Measurements from ENCODE around the gene CNTFR. TPM values are rescaled to one million over a fixed set of nuclear protein-coding genes. Genes with fewer than 3 reads are reported as not detected.

Gene CNTFR
- total and polyA plus RNA-seq, 10 of the 15 experiments (the other 5 are each of a cell fraction or from before 2014, with no cell fraction given) = not detected

DNA sequence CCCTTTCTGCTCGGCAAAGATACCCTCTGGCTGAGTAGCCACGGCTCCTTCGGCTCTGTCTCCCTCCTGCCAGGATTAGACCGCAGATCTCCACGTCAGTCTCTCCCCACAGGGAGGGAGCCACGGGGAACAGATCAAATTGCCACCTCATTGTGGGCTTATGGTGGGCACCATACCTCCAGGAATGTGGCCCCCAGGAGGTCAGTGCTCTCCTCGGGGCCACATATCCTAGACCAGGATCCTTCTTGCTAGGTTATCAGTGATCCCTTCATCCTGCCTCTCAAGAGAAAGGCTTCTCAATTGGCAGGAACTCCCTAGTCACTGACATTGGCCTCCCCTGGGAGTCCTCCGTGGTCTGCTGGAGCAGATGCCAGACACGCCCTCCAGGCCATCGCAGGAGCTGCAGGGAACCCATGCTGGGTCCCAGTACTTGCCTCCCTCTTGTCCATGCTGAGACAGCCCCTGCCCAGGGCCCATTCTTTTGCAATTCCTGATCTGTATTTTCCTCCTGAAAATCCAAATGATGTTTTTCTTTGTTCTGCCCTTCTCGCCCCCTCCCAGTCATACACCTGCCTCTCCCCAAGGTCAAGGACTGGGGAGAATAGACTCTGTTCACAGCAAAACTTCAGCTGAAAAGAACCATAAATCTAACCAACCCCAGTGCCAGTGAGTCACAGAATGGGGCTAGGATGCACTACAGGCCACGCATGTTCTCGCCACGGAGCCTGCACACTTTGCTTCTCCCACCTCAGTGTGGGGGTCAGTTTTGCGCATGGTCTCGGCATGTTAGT lies 35.1 kb downstream of the CNTFR start (continued):
- no peak for TF ChIP-seq MEF2A (IDR thresholded peaks at IDR 0.05; ENCODE audit: insufficient read depth, low read depth, low read length)
- TF ChIP-seq NR2C2 (IDR thresholded peaks at IDR 0.05; ENCODE audit: borderline replicate concordance, control insufficient read depth, insufficient read length, low read depth) = no peak
- TF ChIP-seq, protein P1, sequence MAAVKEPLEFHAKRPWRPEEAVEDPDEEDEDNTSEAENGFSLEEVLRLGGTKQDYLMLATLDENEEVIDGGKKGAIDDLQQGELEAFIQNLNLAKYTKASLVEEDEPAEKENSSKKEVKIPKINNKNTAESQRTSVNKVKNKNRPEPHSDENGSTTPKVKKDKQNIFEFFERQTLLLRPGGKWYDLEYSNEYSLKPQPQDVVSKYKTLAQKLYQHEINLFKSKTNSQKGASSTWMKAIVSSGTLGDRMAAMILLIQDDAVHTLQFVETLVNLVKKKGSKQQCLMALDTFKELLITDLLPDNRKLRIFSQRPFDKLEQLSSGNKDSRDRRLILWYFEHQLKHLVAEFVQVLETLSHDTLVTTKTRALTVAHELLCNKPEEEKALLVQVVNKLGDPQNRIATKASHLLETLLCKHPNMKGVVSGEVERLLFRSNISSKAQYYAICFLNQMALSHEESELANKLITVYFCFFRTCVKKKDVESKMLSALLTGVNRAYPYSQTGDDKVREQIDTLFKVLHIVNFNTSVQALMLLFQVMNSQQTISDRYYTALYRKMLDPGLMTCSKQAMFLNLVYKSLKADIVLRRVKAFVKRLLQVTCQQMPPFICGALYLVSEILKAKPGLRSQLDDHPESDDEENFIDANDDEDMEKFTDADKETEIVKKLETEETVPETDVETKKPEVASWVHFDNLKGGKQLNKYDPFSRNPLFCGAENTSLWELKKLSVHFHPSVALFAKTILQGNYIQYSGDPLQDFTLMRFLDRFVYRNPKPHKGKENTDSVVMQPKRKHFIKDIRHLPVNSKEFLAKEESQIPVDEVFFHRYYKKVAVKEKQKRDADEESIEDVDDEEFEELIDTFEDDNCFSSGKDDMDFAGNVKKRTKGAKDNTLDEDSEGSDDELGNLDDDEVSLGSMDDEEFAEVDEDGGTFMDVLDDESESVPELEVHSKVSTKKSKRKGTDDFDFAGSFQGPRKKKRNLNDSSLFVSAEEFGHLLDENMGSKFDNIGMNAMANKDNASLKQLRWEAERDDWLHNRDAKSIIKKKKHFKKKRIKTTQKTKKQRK (IDR thresholded peaks at IDR 0.05; ENCODE audit: low read depth, low read length) = no peak

DNA sequence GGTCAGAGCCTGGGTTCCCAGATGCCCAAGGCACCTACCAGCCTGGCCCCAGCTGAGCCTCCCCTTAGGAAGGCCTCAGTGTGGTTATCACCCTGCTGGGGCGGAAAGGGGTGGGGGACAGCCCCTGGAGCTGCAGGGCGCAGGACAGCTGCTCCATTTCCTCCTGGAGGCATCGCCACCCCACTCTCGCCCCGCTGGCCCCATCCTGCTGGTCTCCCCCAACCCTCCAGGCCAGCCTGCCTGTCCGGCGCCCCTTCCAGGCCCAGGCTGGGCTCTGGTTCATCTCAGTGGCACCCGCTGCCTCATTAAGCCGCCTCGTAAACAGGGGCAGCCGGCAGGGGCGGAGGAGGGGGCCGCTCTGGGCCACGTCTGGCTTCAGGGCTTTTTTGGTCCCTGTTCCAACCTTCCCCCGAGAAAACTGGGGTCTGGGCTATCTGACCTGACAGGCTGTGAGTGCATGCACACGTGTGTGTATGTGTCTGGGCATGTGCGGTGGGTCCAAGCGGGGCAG lies 36.0 kb downstream of the CNTFR start:
- 28% methylated on average over 17 of the region's 18 CpGs for WGBS (ENCODE audit: insufficient coverage, insufficient replicate concordance, low lambda C conversion rate, missing lambda C conversion rate)
- ATAC-seq (no peak), FAIRE-seq (no peak), DNase-seq (ENCODE audit: low read depth, low spot score) (no peak)
- no TSS peak for BruUV-seq (replicated peaks)
- ChIA-PET SMC1A (ENCODE audit: uncharacterized antibody, unreplicated experiment) (no interaction called here), POLR2A (no interaction called here), RAD21 (ENCODE audit: unreplicated experiment) (no interaction called here), CTCF (no interaction called here)
- Histone ChIP-seq H3K4me2 (ENCODE audit: control insufficient read depth, insufficient read depth) (no peak overlapping the region), H3K9ac (ENCODE audit: control insufficient read depth, insufficient read depth, low read length) (no peak overlapping the region), H2AFZ (ENCODE audit: control insufficient read depth, low read depth, low read length) (no peak overlapping the region), H3K9me3 (replicated peaks; ENCODE audit: control insufficient read depth, insufficient read depth, low read length) (no peaks in the 10 kb centered on the region), H4K20me1 (ENCODE audit: control insufficient read depth, insufficient read depth) (peaks cover 3% of the 10 kb centered on the region), H3K79me2 (ENCODE audit: control insufficient read depth, insufficient read depth, low read length) (no peaks in the 10 kb centered on the region), H3K4me3 (no peak overlapping the region), H3K27me3 (replicated peaks in 1 of 2; ENCODE audit: control insufficient read depth in 2 of 2, insufficient read depth in 2 of 2, low read length in 1 of 2) (peaks cover 0 to 2% of the 10 kb centered on the region in 2 experiments; a peak in 3 of 4 replicates), H3K4me1 (ENCODE audit: control insufficient read depth, insufficient read depth, low read length) (no peaks in the 10 kb centered on the region), H3K36me3 (ENCODE audit: control insufficient read depth in 2 of 2, insufficient read depth in 2 of 2, low read length in 1 of 2) (no peaks in the 10 kb centered on the region), H3K27ac (ENCODE audit: control insufficient read depth, insufficient read depth) (no peak overlapping the region)
- intact Hi-C loops (cut with micrococcal nuclease; ENCODE audit: unreplicated experiment) (no loop called here), in situ Hi-C loops (cut with MboI) (no loop called here)
- TF ChIP-seq SUZ12 (IDR thresholded peaks at IDR 0.05; ENCODE audit: unreplicated experiment) (no peak), YBX1 (IDR thresholded peaks at IDR 0.05) (no peak), SUPT20H (IDR thresholded peaks at IDR 0.05; ENCODE audit: borderline replicate concordance, control insufficient read depth, low read depth, low read length) (no peak), RELA (IDR thresholded peaks at IDR 0.05; ENCODE audit: borderline replicate concordance, partially characterized antibody) (no peak), BRCA1 (IDR thresholded peaks at IDR 0.05; ENCODE audit: low read depth, low read length) (no peak), ZNF274 (IDR thresholded peaks at IDR 0.05; ENCODE audit: insufficient read depth, insufficient read length) (no peak), SIX5 (IDR thresholded peaks at IDR 0.05; ENCODE audit: low read depth, low read length, severe bottlenecking) (no peak), ZNF24 (IDR thresholded peaks at IDR 0.05) (no peak), RAD21 (IDR thresholded peaks at IDR 0.05; ENCODE audit: insufficient read depth, low read depth, low read length) (no peak), KLF5 (IDR thresholded peaks at IDR 0.05; ENCODE audit: partially characterized antibody) (no peak), ZBTB11 (CRISPR knock-in tag; IDR thresholded peaks at IDR 0.05) (no peak), ZBED1 (IDR thresholded peaks at IDR 0.05; ENCODE audit: borderline replicate concordance) (no peak), RCOR1 (conservative IDR thresholded peaks at IDR 0.05; ENCODE audit: low read depth, low read length) (no peak), LARP7 (IDR thresholded peaks at IDR 0.05) (no peak)
